Trophoblast cell (in vitro differentiated cells and primary cell): ENCODE measurements around the gene PLLP.
A peak's percentile ranks its signal among the peaks of the same experiment; 100 is the strongest.

Experiments used
- DNase-seq, 2 donors: peaks; one replicate each; pipeline ENCODE4 v3.0.0-alpha.2; 2016
- H2AFZ ChIP-seq: 2 replicates; pipeline ENCODE4 v1.6.1; 2013; ENCODE audit warnings: low read length, moderate library complexity, mild to moderate bottlenecking; ENCODE audit not compliant: insufficient read depth, poor library complexity
- H2AK5ac ChIP-seq: 2 replicates; pipeline ENCODE4 v1.6.1; 2013; ENCODE audit warnings: mild to moderate bottlenecking, low read length
- H2BK120ac ChIP-seq: 2 replicates; pipeline ENCODE4 v1.6.1; 2013; ENCODE audit warnings: low read length, mild to moderate bottlenecking, moderate library complexity; ENCODE audit not compliant: insufficient read depth, poor library complexity
- H2BK12ac ChIP-seq: 2 replicates; pipeline ENCODE4 v1.6.1; 2013; ENCODE audit warnings: mild to moderate bottlenecking, low read length, moderate library complexity
- H2BK5ac ChIP-seq: 2 replicates; pipeline ENCODE4 v1.6.1; 2013; ENCODE audit warnings: low read length, low read depth, moderate library complexity, mild to moderate bottlenecking; ENCODE audit not compliant: poor library complexity
- H3K14ac ChIP-seq: 2 replicates; pipeline ENCODE4 v1.6.1; 2013; ENCODE audit warnings: mild to moderate bottlenecking, low read length
- H3K18ac ChIP-seq: 2 replicates; pipeline ENCODE4 v1.6.1; 2013; ENCODE audit warnings: mild to moderate bottlenecking, low read length
- H3K23ac ChIP-seq: 2 replicates; pipeline ENCODE4 v1.6.1; 2013; ENCODE audit warnings: low read length
- H3K27ac ChIP-seq: 2 replicates; pipeline ENCODE4 v1.5.1; 2013; ENCODE audit warnings: low read depth, mild to moderate bottlenecking, inconsistent platforms, low read length, moderate library complexity
- H3K27me3 ChIP-seq: 2 replicates; pipeline ENCODE4 v1.6.1; 2013; ENCODE audit warnings: inconsistent platforms, mild to moderate bottlenecking, low read length, moderate library complexity; ENCODE audit not compliant: insufficient read depth
- H3K36me3 ChIP-seq, 2 experiments: 1 replicate in 1 of 2; 2 replicates in 1 of 2; pipeline ENCODE4 v1.6.1; 2013; ENCODE audit warnings: low read length in 2 of 2, mild to moderate bottlenecking in 2 of 2, moderate library complexity in 1 of 2; ENCODE audit not compliant: insufficient read depth in 2 of 2, control insufficient read depth in 1 of 2
- H3K4ac ChIP-seq: 2 replicates; pipeline ENCODE4 v1.6.1; 2013; ENCODE audit warnings: low read depth, mild to moderate bottlenecking, low read length, moderate library complexity
- H3K4me1 ChIP-seq, 2 experiments: 1 replicate in 1 of 2; 2 replicates in 1 of 2; pipeline ENCODE4 v1.6.1; 2013; ENCODE audit warnings: low read length in 2 of 2, mild to moderate bottlenecking in 2 of 2, moderate library complexity in 1 of 2; ENCODE audit not compliant: insufficient read depth in 2 of 2, control insufficient read depth in 1 of 2
- H3K4me2 ChIP-seq: 2 replicates; pipeline ENCODE4 v1.6.1; 2013; ENCODE audit warnings: inconsistent platforms, mild to moderate bottlenecking, low read length, moderate library complexity
- H3K4me3 ChIP-seq: 2 replicates; pipeline ENCODE4 v1.5.1; 2013; ENCODE audit warnings: mild to moderate bottlenecking, low read depth, low read length, inconsistent platforms
- H3K79me1 ChIP-seq: one replicate; pipeline ENCODE4 v1.6.1; 2013; ENCODE audit warnings: low read length
- H3K79me2 ChIP-seq: 2 replicates; pipeline ENCODE4 v1.6.1; 2013; ENCODE audit warnings: low read length, mild to moderate bottlenecking; ENCODE audit not compliant: control insufficient read depth, insufficient read depth, poor library complexity
- H3K9ac ChIP-seq: 2 replicates; pipeline ENCODE4 v1.6.1; 2013; ENCODE audit warnings: mild to moderate bottlenecking, low read length
- H3K9me3 ChIP-seq: 2 replicates; pipeline ENCODE4 v1.6.1; 2013; ENCODE audit warnings: low read depth, mild to moderate bottlenecking, control low read depth, inconsistent platforms, low read length; ENCODE audit not compliant: insufficient read depth
- H4K12ac ChIP-seq: 2 replicates; pipeline ENCODE4 v1.6.1; 2013; ENCODE audit warnings: low read depth, mild to moderate bottlenecking, low read length, moderate library complexity
- H4K8ac ChIP-seq: 2 replicates; pipeline ENCODE4 v1.6.1; 2013; ENCODE audit warnings: low read depth, mild to moderate bottlenecking, low read length, moderate library complexity
- H4K91ac ChIP-seq: one replicate; pipeline ENCODE4 v1.6.1; 2013; ENCODE audit warnings: low read depth, mild to moderate bottlenecking, low read length, moderate library complexity
- WGBS: extraction: QIAGEN DNeasy Blood & Tissue Kit; methylation state at CpG from one replicate; pipeline ENCODE4 v1.1.7; 2013; ENCODE audit warnings: missing lambda C conversion rate; ENCODE audit not compliant: insufficient read length, insufficient coverage; ENCODE audit errors: extremely low coverage; 5-methylcytosine and 5-hydroxymethylcytosine counted together

The PLLP gene

DNA sequence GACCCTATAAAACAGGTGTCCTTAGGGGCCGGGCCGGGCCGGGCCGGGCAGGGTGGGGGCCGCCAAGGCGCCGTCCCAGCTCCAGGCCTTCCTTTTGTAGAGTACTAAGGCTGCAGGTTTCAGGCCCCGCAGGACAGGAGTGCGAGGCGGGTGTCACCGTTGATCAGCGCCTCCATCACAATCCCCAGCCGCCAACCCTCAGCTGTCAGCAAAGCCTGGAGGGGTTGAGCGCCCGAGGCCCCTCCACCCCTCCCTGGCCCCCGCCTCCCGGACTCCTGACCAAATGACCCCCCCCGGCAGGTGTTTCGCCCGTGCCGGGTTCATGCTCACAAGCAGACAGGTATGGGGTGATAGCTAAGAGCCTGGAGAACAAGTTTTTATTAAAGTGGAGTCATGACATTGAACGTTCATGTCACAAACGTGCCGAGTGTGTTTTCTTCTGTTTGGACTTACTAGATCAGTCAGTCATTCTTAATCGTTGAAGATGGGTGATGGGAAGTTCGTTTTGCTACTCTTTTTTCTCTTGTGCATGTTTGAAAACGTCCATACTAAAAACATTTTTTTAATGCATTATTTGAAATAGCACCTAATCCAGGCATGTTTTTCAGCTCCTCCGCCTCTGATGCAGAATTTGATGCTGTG lies 38.9 kb downstream of the PLLP start:
- Histone ChIP-seq H2AK5ac (no peak overlapping the region), H4K91ac (peak overlapping the region; percentile 58), H3K23ac (no peak overlapping the region), H3K4me1 (no peaks in the 10 kb centered on the region), H3K36me3 (peaks cover 7 to 15% of the 10 kb centered on the region in 2 experiments), H3K79me2 (peaks cover 4% of the 10 kb centered on the region), H3K4me3 (peak overlapping the region; percentile 64), H3K14ac (peak overlapping the region; percentile 73), H2AFZ (peak overlapping the region; percentile 85), H2BK12ac (no peak overlapping the region), H3K18ac (peak overlapping the region; percentile 7), H3K9ac (peak overlapping the region; percentile 64), H3K27ac (peak overlapping the region; percentile 39), H4K12ac (peak overlapping the region; percentile 36), H3K79me1 (peaks cover 3% of the 10 kb centered on the region), H3K4me2 (peak overlapping the region; percentile 65), H2BK120ac (peak overlapping the region; percentile 65), H4K8ac (peak overlapping the region; percentile 70), H3K27me3 (no peaks in the 10 kb centered on the region), H3K4ac (peak overlapping the region; percentile 7), H3K9me3 (no peaks in the 10 kb centered on the region), H2BK5ac (peak overlapping the region; percentile 18)
- WGBS: no CpG with 5 or more reads among the region's 28 CpGs
- DNase-seq: peak; percentile 40 to 59

DNA sequence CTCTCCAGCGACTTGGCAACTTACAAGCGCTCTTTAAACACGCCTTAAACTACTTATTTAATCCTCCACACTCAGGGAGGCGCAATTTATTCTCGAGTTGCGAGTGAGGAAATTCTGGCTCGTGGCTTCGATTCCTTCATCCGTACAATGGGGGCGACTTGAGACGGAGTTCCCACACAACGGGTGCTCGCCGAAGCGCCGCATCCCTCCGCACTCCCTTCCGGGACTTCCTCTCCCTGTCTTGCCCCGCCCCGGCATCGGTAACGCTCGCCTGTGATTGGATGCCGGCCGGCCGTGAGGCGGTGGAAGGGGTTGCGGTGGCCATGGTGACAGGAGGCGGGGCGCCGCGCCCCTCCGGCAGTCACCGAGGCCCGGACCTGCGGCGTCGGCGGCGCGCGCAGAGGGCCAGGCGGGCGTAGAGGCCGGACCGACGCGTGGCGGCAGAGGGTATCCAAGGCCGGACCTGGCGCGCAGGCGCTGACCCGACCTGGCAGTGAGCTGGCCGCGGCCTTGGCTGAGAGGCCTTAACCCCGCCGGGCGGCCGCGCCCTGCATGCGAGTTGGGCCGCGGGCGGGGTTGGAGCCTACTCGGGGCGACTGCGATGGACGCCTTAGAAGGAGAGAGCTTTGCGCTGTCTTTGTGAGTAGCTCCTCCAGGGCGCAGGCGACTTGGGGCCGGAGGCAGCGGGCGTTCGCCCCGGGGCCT lies 39.6 kb downstream of the PLLP start, which contains the start of gene ARL2BP:
Gene ARL2BP, plus strand, starts transcription at position 493 of the 705 bp plus-strand sequence. Its CDS starts 109 bp downstream, at position 602.
- Histone ChIP-seq H3K18ac (peak within 1 kb of the TSS; percentile 7), H2AFZ (peak within 1 kb of the TSS; percentile 85), H2BK5ac (peak within 1 kb of the TSS; percentile 18), H3K4ac (peak within 1 kb of the TSS; percentile 7), H3K27me3 (no peaks in the 10 kb centered on the region), H3K79me2 (peaks cover 4% of the 10 kb centered on the region), H3K9ac (peak within 1 kb of the TSS; percentile 64), H3K79me1 (peaks cover 3% of the 10 kb centered on the region), H2AK5ac (no peak within 1 kb of the TSS), H4K91ac (peak within 1 kb of the TSS; percentile 58), H2BK12ac (no peak within 1 kb of the TSS), H2BK120ac (peak within 1 kb of the TSS; percentile 65), H3K4me3 (peak within 1 kb of the TSS; percentile 64), H3K23ac (no peak within 1 kb of the TSS), H3K4me2 (peak within 1 kb of the TSS; percentile 87), H4K8ac (peak within 1 kb of the TSS; percentile 70), H3K36me3 (peaks cover 4 to 8% of the 10 kb centered on the region in 2 experiments), H3K9me3 (no peaks in the 10 kb centered on the region), H3K14ac (peak within 1 kb of the TSS; percentile 73), H3K4me1 (no peaks in the 10 kb centered on the region), H4K12ac (peak within 1 kb of the TSS; percentile 36), H3K27ac (peak within 1 kb of the TSS; percentile 39)
- peak; percentile 98 for DNase-seq
- no CpG with 5 or more reads among the region's 77 CpGs for WGBS

DNA sequence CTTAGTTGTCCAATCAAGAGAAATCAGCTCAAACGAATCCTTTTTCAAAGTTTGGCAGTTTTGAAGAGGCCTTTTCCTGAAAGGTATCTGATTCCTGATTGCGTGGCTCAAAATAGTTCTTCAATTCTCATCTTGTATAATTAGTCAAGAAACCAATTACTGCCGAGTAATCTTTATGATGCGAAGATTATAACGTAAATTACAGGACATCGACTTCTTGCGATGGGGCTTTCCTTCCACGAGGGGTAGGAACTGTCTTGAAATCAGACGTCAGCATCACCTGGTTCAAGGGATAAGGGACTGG lies 40.1 kb downstream of the PLLP start:
- H3K27ac ChIP-seq: peak overlapping the region; percentile 19
- no peak overlapping the region for H3K9ac ChIP-seq
- H3K23ac ChIP-seq: no peak overlapping the region
- H3K36me3 ChIP-seq: peaks cover 2 to 4% of the 10 kb centered on the region in 2 experiments
- no peak overlapping the region for H3K4ac ChIP-seq
- H3K9me3 ChIP-seq: no peaks in the 10 kb centered on the region
- peaks cover 3% of the 10 kb centered on the region for H3K79me1 ChIP-seq
- peak overlapping the region; percentile 26 for H2AFZ ChIP-seq
- no CpG with 5 or more reads among the region's 9 CpGs for WGBS
- no peak overlapping the region for H4K91ac ChIP-seq
- no peak overlapping the region for H2BK12ac ChIP-seq
- no peak overlapping the region for H4K12ac ChIP-seq
- peak overlapping the region; percentile 11 for H4K8ac ChIP-seq
- H2BK5ac ChIP-seq: no peak overlapping the region
- H3K4me3 ChIP-seq: peak overlapping the region; percentile 59
- H3K14ac ChIP-seq: no peak overlapping the region
- H2BK120ac ChIP-seq: no peak overlapping the region
- no peak overlapping the region for H2AK5ac ChIP-seq
- peak overlapping the region; percentile 87 for H3K4me2 ChIP-seq
- no peak for DNase-seq
- H3K27me3 ChIP-seq: no peaks in the 10 kb centered on the region
- no peaks in the 10 kb centered on the region for H3K4me1 ChIP-seq
- H3K79me2 ChIP-seq: peaks cover 4% of the 10 kb centered on the region
- H3K18ac ChIP-seq: no peak overlapping the region

DNA sequence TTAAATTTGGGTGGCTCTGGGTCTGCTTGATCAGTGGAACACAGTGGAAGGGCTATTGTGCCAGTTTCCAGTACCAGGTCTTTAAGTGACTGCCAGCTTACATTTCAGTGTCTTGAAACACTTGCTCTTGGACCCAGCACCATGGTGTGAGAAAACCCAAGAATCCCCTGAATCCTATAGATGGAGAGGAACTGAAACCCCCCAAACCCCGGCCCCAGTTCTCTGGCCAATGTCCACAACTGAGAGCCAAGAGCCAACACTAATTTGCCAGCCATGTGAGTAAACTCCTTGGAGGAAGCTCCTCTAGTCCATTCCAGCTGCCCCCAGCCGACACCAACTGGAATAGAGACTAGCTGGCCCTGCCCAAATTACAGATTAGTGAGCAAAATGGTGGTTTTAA lies 41.8 kb downstream of the PLLP start:
- Histone ChIP-seq H3K18ac (no peak overlapping the region), H4K91ac (no peak overlapping the region), H3K4me3 (no peak overlapping the region), H3K23ac (no peak overlapping the region), H3K14ac (no peak overlapping the region), H3K79me2 (peaks cover 4% of the 10 kb centered on the region), H2AFZ (no peak overlapping the region), H3K4me2 (no peak overlapping the region), H3K27ac (no peak overlapping the region), H3K36me3 (peaks cover 0 to 5% of the 10 kb centered on the region in 2 experiments), H4K12ac (peak overlapping the region; percentile 44), H3K27me3 (no peaks in the 10 kb centered on the region), H3K4me1 (no peaks in the 10 kb centered on the region), H3K4ac (no peak overlapping the region), H4K8ac (no peak overlapping the region), H2BK5ac (no peak overlapping the region), H2AK5ac (no peak overlapping the region), H3K9ac (no peak overlapping the region), H2BK12ac (no peak overlapping the region), H3K9me3 (no peaks in the 10 kb centered on the region), H2BK120ac (no peak overlapping the region), H3K79me1 (peaks cover 3% of the 10 kb centered on the region)
- no peak for DNase-seq
- no CpG with 5 or more reads among the region's 2 CpGs for WGBS
